OCI-LY1 (cell line): Measurements from ENCODE around the gene MRPL49.

Experiments used
- CTCF ChIP-seq: fragments of 200-600 bp; sonication (generic), shearing (Covaris generic); IDR thresholded peaks from 2 replicates; pipeline ENCODE4 v1.5.1; 2017; ENCODE audit warnings: mild to moderate bottlenecking, antibody characterized with exemption, low read length, moderate library complexity, mixed read lengths
- EZH2 ChIP-seq: fragments of 200-600 bp; sonication (generic), shearing (Covaris generic); IDR thresholded peaks from 2 replicates; pipeline ENCODE4 v1.8.0; 2017; ENCODE audit warnings: borderline replicate concordance, mixed run types, mild to moderate bottlenecking, antibody characterized with exemption, low read length, moderate library complexity, mixed read lengths

DNA sequence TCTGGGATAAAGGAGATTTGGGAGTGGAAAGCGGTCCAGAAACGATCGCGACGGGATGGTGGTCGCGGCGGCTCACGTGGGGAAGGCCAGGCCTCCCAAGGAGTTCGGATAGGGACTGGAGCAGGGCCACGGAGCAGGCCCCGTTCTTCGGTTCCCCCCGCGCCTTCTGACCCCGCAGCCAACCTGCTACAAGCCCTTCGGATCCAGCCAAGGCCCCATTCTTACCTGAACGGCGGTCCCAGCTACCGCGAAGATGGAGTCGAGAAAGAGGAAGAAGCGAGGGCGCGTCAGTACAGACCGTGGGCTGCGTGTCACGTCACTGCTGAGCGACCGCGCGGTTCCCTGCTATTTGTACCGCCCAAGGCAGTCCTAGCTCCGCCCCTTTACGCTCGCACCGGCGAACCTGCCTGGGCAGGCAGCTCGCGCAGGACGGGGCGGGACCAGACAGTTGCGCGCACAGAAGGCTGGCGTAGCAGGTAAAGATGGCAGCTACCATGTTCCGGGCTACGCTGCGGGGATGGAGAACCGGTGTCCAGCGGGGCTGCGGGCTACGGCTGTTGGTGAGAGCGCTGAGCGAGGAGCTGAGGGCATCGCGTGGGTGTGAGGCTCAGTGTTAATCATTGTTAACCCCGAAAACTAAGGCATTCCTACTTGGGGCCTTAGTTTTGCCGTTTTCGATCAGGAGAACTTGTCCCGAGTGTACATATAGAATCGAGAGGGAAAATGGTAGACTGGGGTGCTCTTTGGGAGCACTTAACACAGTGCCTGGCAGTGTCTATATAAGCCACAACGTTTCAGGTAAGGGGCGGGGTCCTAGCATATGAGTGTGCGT, at the start of gene MRPL49, which contains the start of gene FAU:
- TF ChIP-seq CTCF (no peak), EZH2 (no peak)
